ENCODE results near the gene CEBPB. TPM values are rescaled to one million over a fixed set of nuclear protein-coding genes. Genes with fewer than 3 reads are reported as not detected.
A peak's percentile ranks its signal among the peaks of the same experiment; 100 is the strongest.

The CEBPB gene
- 10 to 100 TPM; 18.1 to 32.8 TPM for total RNA-seq
- 29.2 to 50.2 reads per million in 2 donors for total RNA-seq

- no peaks in the 10 kb centered on the region for H3K9me3 ChIP-seq (ENCODE audit: control insufficient read depth, low read length, poor library complexity, severe bottlenecking)
- Mint-ChIP-seq H3K4me1 (peaks cover 28% of the 10 kb centered on the region), H3K27ac (no peak within 1 kb of the TSS), H3K4me3 (peak within 1 kb of the TSS; percentile 92), H3K27me3 (peaks cover 8% of the 10 kb centered on the region), H3K36me3 (ENCODE audit: low read depth) (no peaks in the 10 kb centered on the region)
- peak; percentile 66 for ATAC-seq
- peak; percentile 75 to 78 (median 77) for DNase-seq
Observed at GRCh38 chr20:50190251-50191064, at the start of gene CEBPB. TSS of gene CEBPB (plus strand) at chr20:50190830. CDS start at chr20:50191034, 204 bp downstream.

- no peak overlapping the region for H3K4me3 Mint-ChIP-seq
- peaks cover 20% of the 10 kb centered on the region for H3K4me1 Mint-ChIP-seq
- H3K27me3 Mint-ChIP-seq, result no peaks in the 10 kb centered on the region
- no peak overlapping the region for H3K27ac Mint-ChIP-seq
- peaks cover 9% of the 10 kb centered on the region for H3K36me3 Mint-ChIP-seq (ENCODE audit: low read depth)
- DNase-seq (no peak), ATAC-seq (no peak)
- H3K9me3 ChIP-seq (ENCODE audit: control insufficient read depth, low read length, poor library complexity, severe bottlenecking), result no peaks in the 10 kb centered on the region
Observed at GRCh38 chr20:50141018-50141675, 49.5 kb upstream of the CEBPB start.

GRCh38 chr20:50141811-50142561 is 48.6 kb upstream of the CEBPB start:
- Mint-ChIP-seq H3K4me1 (peaks cover 28% of the 10 kb centered on the region), H3K4me3 (no peak overlapping the region), H3K36me3 (ENCODE audit: low read depth) (peaks cover 9% of the 10 kb centered on the region), H3K27ac (no peak overlapping the region), H3K27me3 (no peaks in the 10 kb centered on the region)
- no peak for DNase-seq
- H3K9me3 ChIP-seq (ENCODE audit: control insufficient read depth, low read length, poor library complexity, severe bottlenecking), result no peaks in the 10 kb centered on the region
- ATAC-seq, result no peak

GRCh38 chr20:50142812-50143211 is 47.8 kb upstream of the CEBPB start:
- Mint-ChIP-seq H3K27ac (peak overlapping the region; percentile 69), H3K4me3 (no peak overlapping the region), H3K4me1 (peaks cover 36% of the 10 kb centered on the region), H3K36me3 (ENCODE audit: low read depth) (peaks cover 9% of the 10 kb centered on the region), H3K27me3 (no peaks in the 10 kb centered on the region)
- no peaks in the 10 kb centered on the region for H3K9me3 ChIP-seq (ENCODE audit: control insufficient read depth, low read length, poor library complexity, severe bottlenecking)
- ATAC-seq, result no peak
- DNase-seq, result no peak

GRCh38 chr20:50144362-50144761 is 46.3 kb upstream of the CEBPB start:
- DNase-seq (no peak), ATAC-seq (no peak)
- Mint-ChIP-seq H3K4me3 (no peak overlapping the region), H3K27ac (peak overlapping the region; percentile 69), H3K4me1 (peaks cover 47% of the 10 kb centered on the region), H3K36me3 (ENCODE audit: low read depth) (peaks cover 9% of the 10 kb centered on the region), H3K27me3 (no peaks in the 10 kb centered on the region)
- H3K9me3 ChIP-seq (ENCODE audit: control insufficient read depth, low read length, poor library complexity, severe bottlenecking), result no peaks in the 10 kb centered on the region

- Mint-ChIP-seq H3K27me3 (no peaks in the 10 kb centered on the region), H3K27ac (peak overlapping the region; percentile 97), H3K4me3 (no peak overlapping the region), H3K36me3 (ENCODE audit: low read depth) (peaks cover 5% of the 10 kb centered on the region), H3K4me1 (peaks cover 48% of the 10 kb centered on the region)
- DNase-seq (no peak), ATAC-seq (no peak)
- no peaks in the 10 kb centered on the region for H3K9me3 ChIP-seq (ENCODE audit: control insufficient read depth, low read length, poor library complexity, severe bottlenecking)
Observed at GRCh38 chr20:50145566-50145965, 45.1 kb upstream of the CEBPB start.

DNA sequence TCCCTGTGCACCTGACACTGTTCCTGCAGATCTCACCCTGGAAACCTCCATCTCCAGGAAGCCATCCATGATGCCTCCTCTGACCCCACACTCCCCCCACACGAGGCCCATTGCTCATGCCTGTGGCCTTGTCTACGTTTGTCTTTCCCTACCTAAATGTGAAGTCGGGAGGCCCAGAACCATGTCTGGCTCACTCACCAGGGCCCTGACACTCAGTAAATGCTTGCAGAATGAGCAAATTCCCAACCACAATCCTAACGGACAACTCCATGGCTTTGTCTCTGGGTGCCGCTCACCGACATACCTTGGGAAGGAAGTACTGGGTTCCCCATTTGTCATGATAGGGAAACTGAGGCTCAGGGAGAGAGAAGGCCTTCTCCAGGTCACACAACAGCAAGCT is 44.4 kb upstream of the CEBPB start:
- ATAC-seq (no peak), DNase-seq (no peak)
- H3K9me3 ChIP-seq (ENCODE audit: control insufficient read depth, low read length, poor library complexity, severe bottlenecking), result no peaks in the 10 kb centered on the region
- Mint-ChIP-seq H3K27me3 (no peaks in the 10 kb centered on the region), H3K27ac (peak overlapping the region; percentile 97), H3K4me3 (peak overlapping the region; percentile 81), H3K36me3 (ENCODE audit: low read depth) (peaks cover 5% of the 10 kb centered on the region), H3K4me1 (peaks cover 52% of the 10 kb centered on the region)

- Mint-ChIP-seq H3K4me1 (peaks cover 58% of the 10 kb centered on the region), H3K27ac (peak overlapping the region; percentile 97), H3K4me3 (peak overlapping the region; percentile 81), H3K27me3 (no peaks in the 10 kb centered on the region), H3K36me3 (ENCODE audit: low read depth) (peaks cover 5% of the 10 kb centered on the region)
- ATAC-seq, result peak; percentile 99
- H3K9me3 ChIP-seq (ENCODE audit: control insufficient read depth, low read length, poor library complexity, severe bottlenecking), result no peaks in the 10 kb centered on the region
- DNase-seq, result peak; percentile 47 to 62 (median 52)
Observed at GRCh38 chr20:50146732-50147662, 43.6 kb upstream of the CEBPB start.

DNA sequence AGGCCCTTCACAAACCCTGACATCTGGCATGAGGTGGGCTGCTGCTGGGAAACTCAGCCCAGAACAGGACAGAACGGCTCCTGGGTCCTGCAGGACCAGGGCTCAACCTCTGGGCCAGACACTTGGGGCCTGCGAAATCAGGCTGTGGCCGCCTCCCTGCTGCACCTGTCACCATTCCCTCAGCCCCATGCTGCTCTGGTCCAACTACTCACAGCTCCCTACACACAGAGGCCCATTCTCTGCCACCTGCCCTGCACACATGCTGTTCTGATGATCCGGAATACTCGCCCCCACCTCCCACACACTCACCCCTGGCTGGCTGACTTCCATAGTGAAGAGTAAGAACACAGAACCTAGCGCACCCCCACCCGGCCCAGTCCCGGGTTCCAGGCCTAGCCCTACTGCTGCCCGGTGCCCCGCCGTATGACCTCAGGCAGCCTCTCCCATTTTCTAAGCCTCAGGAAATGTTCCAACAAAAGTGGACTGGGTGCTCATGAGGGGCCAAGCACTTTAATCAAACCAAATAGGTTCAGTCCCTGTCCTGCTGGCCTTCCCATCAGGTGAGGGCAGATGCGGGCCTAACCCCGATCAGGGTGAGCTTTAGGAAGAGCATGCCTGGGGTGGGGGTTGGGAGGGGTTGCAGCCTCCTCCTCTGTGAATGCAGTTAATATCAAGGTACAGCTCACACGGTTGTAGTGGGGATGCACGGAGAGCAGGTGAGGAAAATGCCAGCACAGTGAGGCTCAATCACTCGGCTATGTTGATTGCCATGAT is 41.0 kb upstream of the CEBPB start:
- Mint-ChIP-seq H3K36me3 (ENCODE audit: low read depth) (no peaks in the 10 kb centered on the region), H3K4me1 (peaks cover 68% of the 10 kb centered on the region)
- no peak for ATAC-seq

DNA sequence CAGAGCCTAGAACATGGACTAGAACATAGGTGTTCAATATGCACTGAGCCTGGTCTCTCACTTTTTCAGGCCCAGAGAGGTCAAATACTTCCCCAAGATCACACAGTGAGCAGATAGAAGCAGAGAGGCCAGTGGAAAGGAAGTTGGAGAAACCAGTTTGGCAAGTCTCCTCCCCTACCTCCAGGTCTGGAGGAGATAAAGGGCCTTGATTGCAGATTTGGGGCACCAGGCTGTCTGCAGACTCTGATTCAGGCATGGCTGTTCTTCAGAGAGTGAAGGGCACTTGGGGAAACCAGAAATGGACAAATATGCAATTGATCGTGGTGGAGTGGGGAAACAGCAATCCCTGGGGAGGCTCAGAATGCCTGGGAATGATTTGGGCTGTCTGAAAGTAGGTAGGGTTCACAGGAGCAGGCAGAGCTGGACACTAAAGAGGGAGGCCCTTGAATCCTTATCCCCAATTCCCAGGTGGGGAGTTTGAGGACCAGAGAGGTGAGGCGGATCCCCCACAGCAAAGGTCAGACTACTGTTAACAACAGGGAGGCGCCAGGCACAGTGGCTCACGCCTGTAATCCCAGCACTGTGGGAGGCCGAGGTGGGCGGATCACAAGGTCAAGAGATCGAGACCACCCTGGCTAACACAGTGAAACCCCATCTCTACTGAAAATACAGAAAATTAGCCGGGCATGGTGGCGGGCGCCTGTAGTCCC is 39.4 kb upstream of the CEBPB start:
- no peaks in the 10 kb centered on the region for H3K36me3 Mint-ChIP-seq (ENCODE audit: low read depth)
- H3K4me1 Mint-ChIP-seq, result peaks cover 64% of the 10 kb centered on the region
- H3K27me3 Mint-ChIP-seq, result no peaks in the 10 kb centered on the region
- no peak for DNase-seq
- no peak for ATAC-seq
- peak overlapping the region; percentile 95 for H3K4me3 Mint-ChIP-seq
- peak overlapping the region; percentile 97 for H3K27ac Mint-ChIP-seq
- H3K9me3 ChIP-seq (ENCODE audit: control insufficient read depth, low read length, poor library complexity, severe bottlenecking), result no peaks in the 10 kb centered on the region

More for the DNA sequence above, 41.0 kb upstream of the CEBPB start:
- H3K27me3 Mint-ChIP-seq, result no peaks in the 10 kb centered on the region
- no peak for DNase-seq
- peak overlapping the region; percentile 97 for H3K27ac Mint-ChIP-seq
- H3K4me3 Mint-ChIP-seq, result no peak overlapping the region
- no peaks in the 10 kb centered on the region for H3K9me3 ChIP-seq (ENCODE audit: control insufficient read depth, low read length, poor library complexity, severe bottlenecking)

- no peaks in the 10 kb centered on the region for H3K36me3 Mint-ChIP-seq (ENCODE audit: low read depth)
- peak overlapping the region; percentile 95 for H3K4me3 Mint-ChIP-seq
- ATAC-seq (no peak), DNase-seq (no peak)
- H3K27ac Mint-ChIP-seq, result peak overlapping the region; percentile 97
- H3K4me1 Mint-ChIP-seq, result peaks cover 51% of the 10 kb centered on the region
- no peaks in the 10 kb centered on the region for H3K9me3 ChIP-seq (ENCODE audit: control insufficient read depth, low read length, poor library complexity, severe bottlenecking)
- no peaks in the 10 kb centered on the region for H3K27me3 Mint-ChIP-seq
Observed at GRCh38 chr20:50152394-50153152, 38.1 kb upstream of the CEBPB start.
